BE2C (cell line): ENCODE results near the gene LCN1.

Experiments
- DNase-seq: peaks from one replicate; pipeline ENCODE4 v3.0.0-alpha.2; 2020
- H3K27me3 ChIP-seq: fragments of 250-450 bp; sonication (Bioruptor Pico); 2 replicates; pipeline ENCODE4 v1.5.1; 2020; ENCODE audit warnings: mild to moderate bottlenecking
- H3K36me3 ChIP-seq: fragments of 250-450 bp; sonication (Bioruptor Pico); 2 replicates; pipeline ENCODE4 v1.5.1; 2020; ENCODE audit warnings: mild to moderate bottlenecking
- H3K4me1 ChIP-seq: fragments of 250-450 bp; sonication (Bioruptor Pico); 2 replicates; pipeline ENCODE4 v1.5.1; 2020
- H3K4me3 ChIP-seq: 2 replicates; pipeline ENCODE4 v1.5.1; 2011; ENCODE audit warnings: low read depth, low read length
- H3K9me3 ChIP-seq: fragments of 250-450 bp; sonication (Bioruptor Pico); 2 replicates; pipeline ENCODE4 v1.5.1; 2020
- CTCF ChIP-seq: IDR thresholded peaks from 2 replicates; pipeline ENCODE4 v1.5.1; 2012; ENCODE audit warnings: mild to moderate bottlenecking, low read depth, low read length

The LCN1 gene

GRCh38 chr9:135552698-135553171 is 31.5 kb downstream of the LCN1 start:
- Histone ChIP-seq H3K4me3 (no peak overlapping the region), H3K4me1 (no peaks in the 10 kb centered on the region), H3K9me3 (no peaks in the 10 kb centered on the region), H3K27me3 (no peaks in the 10 kb centered on the region), H3K36me3 (no peaks in the 10 kb centered on the region)
- no peak for TF ChIP-seq CTCF
- peak; percentile 48 for DNase-seq

- H3K4me3 ChIP-seq = no peak overlapping the region
Measured at GRCh38 chr9:135554718-135555117, 33.5 kb downstream of the LCN1 start.

GRCh38 chr9:135555203-135555602 is 34.0 kb downstream of the LCN1 start:
- Histone ChIP-seq H3K9me3 (no peaks in the 10 kb centered on the region), H3K27me3 (no peaks in the 10 kb centered on the region), H3K4me1 (no peaks in the 10 kb centered on the region), H3K36me3 (no peaks in the 10 kb centered on the region), H3K4me3 (no peak overlapping the region)
- no peak for TF ChIP-seq CTCF
- no peak for DNase-seq

More at GRCh38 chr9:135554718-135555117, 33.5 kb downstream of the LCN1 start:
- Histone ChIP-seq H3K36me3 (no peaks in the 10 kb centered on the region), H3K4me1 (no peaks in the 10 kb centered on the region), H3K9me3 (no peaks in the 10 kb centered on the region), H3K27me3 (no peaks in the 10 kb centered on the region)
- no peak for DNase-seq
- no peak for TF ChIP-seq CTCF

- no peaks in the 10 kb centered on the region for H3K27me3 ChIP-seq
Measured at GRCh38 chr9:135555910-135556309, 34.7 kb downstream of the LCN1 start.

GRCh38 chr9:135559606-135560005 is 38.4 kb downstream of the LCN1 start:
- Histone ChIP-seq H3K4me3 (no peak overlapping the region), H3K27me3 (no peaks in the 10 kb centered on the region), H3K36me3 (no peaks in the 10 kb centered on the region)

More at GRCh38 chr9:135555910-135556309, 34.7 kb downstream of the LCN1 start:
- no peak for DNase-seq
- TF ChIP-seq CTCF = no peak
- Histone ChIP-seq H3K4me3 (no peak overlapping the region), H3K9me3 (no peaks in the 10 kb centered on the region), H3K36me3 (no peaks in the 10 kb centered on the region), H3K4me1 (no peaks in the 10 kb centered on the region)

More at GRCh38 chr9:135559606-135560005, 38.4 kb downstream of the LCN1 start:
- TF ChIP-seq CTCF = no peak
- Histone ChIP-seq H3K4me1 (no peaks in the 10 kb centered on the region), H3K9me3 (no peaks in the 10 kb centered on the region; the same call in 1 of the 2 replicates)
- DNase-seq = no peak
